T-cell (primary cell): ENCODE data around the gene IZUMO4. TPM values are rescaled to one million over a fixed set of nuclear protein-coding genes. Genes with fewer than 3 reads are reported as not detected.
"Not testable (repeated sequence)": the region's sequence is repeated elsewhere in the genome, so short reads cannot be mapped to it uniquely, and the experiment has no call there.

ENCODE experiments used
- ATAC-seq, 4 experiments: fragments of 200-7000 bp in 3 of 4; fragments of 150-1000 bp in 1 of 4; cut with Tn5 transposase; replicated peaks in 1 of 4; 1 replicate in 3 of 4; 2 replicates in 1 of 4; pipeline ENCODE4 v1.10.0; 2021; ENCODE audit warnings: moderate library complexity in 3 of 4, mild to moderate bottlenecking in 2 of 4, moderate number of reproducible peaks in 1 of 4
- CTCF ChIA-PET, 2 donors: fragments of 300-600 bp; sonication (Branson Sonifier 250); formaldehyde crosslinking; loops; one replicate each; lab custom pipeline; 2022; ENCODE audit warnings: antibody characterized with exemption in 2 of 2; lab: Charles Lee
- POLR2A ChIA-PET, 2 donors: fragments of 300-600 bp; sonication (Branson Sonifier 250); formaldehyde crosslinking; loops; one replicate each; lab custom pipeline; 2022; ENCODE audit warnings: antibody characterized with exemption in 2 of 2; lab: Charles Lee
- DNase-seq, 35 experiments: peaks; one replicate each; pipeline versions ENCODE4 v3.0.0 to v3.0.0-alpha.2; 2013 to 2023
- H3K27ac ChIP-seq: one replicate; pipeline ENCODE4 v1.5.1; 2013; ENCODE audit warnings: low read length
- H3K27me3 ChIP-seq, 2 experiments: replicated peaks in 1 of 2; 1 replicate in 1 of 2; 2 replicates in 1 of 2; pipeline versions ENCODE4 v1.6.1 to v1.7.0; 2013; ENCODE audit warnings: low read length in 1 of 2, mixed read lengths in 1 of 2; ENCODE audit not compliant: control insufficient read depth in 2 of 2, insufficient read depth in 2 of 2; ENCODE audit errors: extremely low read depth in 1 of 2
- H3K36me3 ChIP-seq, 2 donors: 1 replicate in 1 of 2; 2 replicates in 1 of 2; pipeline versions ENCODE4 v1.6.1 to v1.7.0; 2013; ENCODE audit warnings: low read length in 1 of 2; ENCODE audit not compliant: control insufficient read depth in 2 of 2, insufficient read depth in 1 of 2; ENCODE audit errors: extremely low read depth in 1 of 2
- H3K4me1 ChIP-seq, 2 experiments: 1 replicate in 1 of 2; 2 replicates in 1 of 2; pipeline versions ENCODE4 v1.6.1 to v1.7.0; 2013; ENCODE audit warnings: low read length in 2 of 2, mixed read lengths in 1 of 2; ENCODE audit not compliant: insufficient read depth in 2 of 2, control insufficient read depth in 1 of 2; ENCODE audit errors: extremely low read depth in 1 of 2
- H3K4me3 ChIP-seq, 2 donors: 1 replicate in 1 of 2; 2 replicates in 1 of 2; pipeline versions ENCODE4 v1.5.1 to v1.7.0; 2013; ENCODE audit warnings: mild to moderate bottlenecking in 2 of 2, low read length in 1 of 2, moderate library complexity in 1 of 2; ENCODE audit not compliant: control insufficient read depth in 1 of 2; ENCODE audit errors: extremely low read depth in 1 of 2
- H3K9me3 ChIP-seq: 2 replicates; pipeline ENCODE4 v1.7.0; 2013
- H3K27ac Mint-ChIP-seq, 2 donors: one replicate each; pipeline ENCODE4 v1.8.0; 2020 to 2021; ENCODE audit warnings: mild to moderate bottlenecking in 2 of 2, mixed read lengths in 2 of 2
- H3K27me3 Mint-ChIP-seq, 2 donors: one replicate each; pipeline ENCODE4 v1.8.0; 2021 to 2022; ENCODE audit warnings: mixed read lengths in 2 of 2
- H3K36me3 Mint-ChIP-seq: one replicate; pipeline ENCODE4 v1.8.0; 2021; ENCODE audit warnings: mixed read lengths
- H3K4me1 Mint-ChIP-seq, 3 donors: one replicate each; pipeline ENCODE4 v1.8.0; 2020 to 2022; ENCODE audit warnings: mixed read lengths in 3 of 3, mild to moderate bottlenecking in 1 of 3
- H3K4me3 Mint-ChIP-seq, 3 donors: one replicate each; pipeline ENCODE4 v1.8.0; 2020 to 2022; ENCODE audit warnings: mild to moderate bottlenecking in 3 of 3, mixed read lengths in 3 of 3, moderate library complexity in 3 of 3
- H3K9me3 Mint-ChIP-seq, 3 donors: one replicate each; pipeline ENCODE4 v1.8.0; 2020 to 2022; ENCODE audit warnings: mixed read lengths in 3 of 3
- WGBS: methylation state at CpG from one replicate; pipeline ENCODE4 v1.1.5; 2013; ENCODE audit warnings: missing lambda C conversion rate; ENCODE audit not compliant: insufficient coverage; 5-methylcytosine and 5-hydroxymethylcytosine counted together
- total RNA-seq, 35 experiments: library from RNA in 6 of 35; stranded (reverse) in 6 of 35; fragments of 120-200 nt in 1 of 35; gene quantifications; one replicate each; pipeline versions ENCODE4 v1.2.1 to v1.2.4 and lab custom pipeline; 2013 to 2026

Gene IZUMO4
- total RNA-seq, 5 donors from 2014 or later (not counting 1 experiment from before 2014, with no cell fraction given): 14.0 to 23.5 (median 19.7) TPM

DNA sequence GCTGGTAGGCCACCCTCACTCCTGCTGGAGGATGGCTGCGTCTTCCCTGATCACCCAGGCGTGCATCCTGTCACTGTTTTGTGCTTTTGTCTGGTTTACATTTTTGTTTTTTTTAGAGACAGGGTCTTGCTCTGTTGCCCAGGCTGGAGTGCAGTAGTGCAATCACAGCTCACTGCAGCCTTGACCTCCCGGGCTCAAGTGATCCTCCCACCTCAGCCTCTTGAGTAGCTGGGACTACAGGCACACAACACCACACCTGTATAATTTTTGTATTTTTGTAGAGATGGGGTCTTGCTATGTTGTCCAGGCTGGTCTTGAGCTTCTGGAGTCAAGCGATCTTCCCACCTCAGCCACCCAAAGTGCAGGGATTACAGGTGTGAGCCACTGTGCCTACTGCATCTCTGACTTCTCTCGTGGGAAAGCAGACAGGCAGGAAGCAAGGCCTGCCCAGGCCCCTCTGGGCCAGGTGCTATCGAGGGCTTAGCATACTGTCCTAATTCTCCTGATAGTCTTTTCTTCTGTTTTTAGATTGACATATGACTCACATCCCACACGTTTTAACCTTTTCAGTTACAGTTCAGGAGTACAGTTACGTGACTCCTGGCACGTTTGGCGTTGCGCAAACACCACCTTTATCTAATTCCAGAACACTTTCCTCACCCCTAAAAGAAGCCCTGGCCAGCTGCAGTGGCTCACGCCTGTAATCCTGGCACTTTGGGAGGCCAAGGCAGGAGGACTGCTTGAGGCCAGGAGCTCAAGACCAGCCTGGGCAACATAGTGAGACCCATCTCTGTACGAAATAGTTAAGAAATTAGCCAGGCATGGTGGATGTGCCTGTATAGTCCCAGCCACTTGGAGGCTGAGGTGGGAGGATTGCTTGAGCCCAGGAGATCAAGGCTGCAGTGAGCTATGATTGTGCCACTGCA, 9.8 kb upstream of the IZUMO4 start:
- H3K36me3 Mint-ChIP-seq, H3K9me3 ChIP-seq, CTCF ChIA-PET, H3K36me3 ChIP-seq, H3K27me3 Mint-ChIP-seq, H3K9me3 Mint-ChIP-seq, H3K27me3 ChIP-seq: not testable (repeated sequence)
- peak in 2 of 4 experiments; percentile 0 to 2 for ATAC-seq
- peaks cover 35 to 90% of the 10 kb centered on the region in 2 experiments for H3K4me1 ChIP-seq
- H3K4me1 Mint-ChIP-seq: peaks cover 72 to 77% (median 73%) of the 10 kb centered on the region in 3 donors
- POLR2A ChIA-PET: interaction anchor here (0.6 to 0.7 kb wide), 2 partner anchors 28 to 58 kb away, joined by 3 read pairs; no protein-coding TSS in a partner anchor
- 42% methylated on average over 9 of the region's 13 CpGs for WGBS
- peak overlapping the region; percentile 69 for H3K27ac ChIP-seq
- H3K4me3 Mint-ChIP-seq: peak overlapping the region; percentile 57 to 98 (median 64)
- H3K4me3 ChIP-seq: peak overlapping the region in 1 of 2 donors; percentile 42
- peak in 1 of 35 experiments; percentile 21 for DNase-seq
- H3K27ac Mint-ChIP-seq: peak overlapping the region; percentile 93 to 95

DNA sequence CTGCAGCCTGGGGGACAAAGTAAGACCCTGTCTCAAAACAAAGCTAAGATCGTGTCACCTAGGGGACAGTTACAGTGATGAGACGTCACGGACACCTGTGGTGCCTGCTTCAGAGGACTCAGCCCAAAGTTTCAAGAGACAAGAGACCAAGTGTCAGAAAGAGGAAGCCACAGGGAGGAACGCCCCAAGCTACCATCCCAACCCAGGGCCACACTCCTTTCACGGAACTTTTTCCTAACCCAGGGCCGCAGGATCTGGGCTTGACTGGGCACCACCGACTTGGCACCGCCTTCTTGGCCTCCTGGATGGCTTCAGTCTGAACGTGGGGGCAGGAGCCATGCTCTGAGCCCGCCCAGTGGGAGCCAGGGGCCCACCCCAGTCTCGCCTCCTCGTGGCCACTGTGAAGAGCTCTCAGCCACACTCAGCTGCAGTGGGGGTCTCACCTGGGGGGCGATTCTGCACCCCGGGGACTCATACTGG, 9.1 kb upstream of the IZUMO4 start:
- 18% methylated on average over 8 of the region's 14 CpGs for WGBS
- no peaks in the 10 kb centered on the region for H3K27me3 Mint-ChIP-seq

DNA sequence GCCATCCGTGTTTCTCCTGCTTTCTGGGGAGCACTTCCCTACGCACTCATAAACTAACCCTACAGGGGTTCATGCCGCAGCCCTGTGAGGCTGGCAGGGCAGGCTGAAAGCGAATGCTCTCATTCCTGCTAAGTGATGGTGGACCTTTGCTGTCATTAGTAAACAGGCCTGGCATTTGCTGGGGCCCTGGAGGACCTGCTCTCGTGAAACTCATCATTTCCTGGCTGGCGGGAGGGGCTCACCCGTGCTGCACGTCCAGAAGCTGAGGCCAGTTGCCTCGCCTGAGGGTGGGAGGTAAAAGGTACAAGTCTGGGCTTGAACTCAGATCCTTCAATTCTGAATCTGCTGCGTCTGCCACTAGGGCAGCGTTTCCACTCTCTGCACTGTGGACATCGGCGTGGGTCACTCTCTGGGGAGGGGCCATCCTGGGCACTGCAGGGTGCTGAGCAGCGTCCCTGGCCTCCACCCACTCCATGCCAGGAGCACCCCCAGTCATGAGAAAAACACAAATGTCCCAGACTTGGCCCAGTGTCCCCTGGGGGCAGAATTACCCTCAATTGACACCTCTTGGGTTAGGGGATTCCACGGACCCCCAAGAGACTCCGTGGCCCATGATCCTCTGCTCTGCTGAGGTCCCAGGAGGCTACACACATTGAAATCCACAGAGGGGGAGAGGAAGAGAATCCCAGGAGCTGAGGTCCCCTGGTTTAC, 7.6 kb upstream of the IZUMO4 start:
- H3K36me3 ChIP-seq: peaks cover 0 to 13% of the 10 kb centered on the region in 2 donors
- Mint-ChIP-seq H3K27ac (peak overlapping the region; percentile 93), H3K4me1 (peaks cover 68 to 77% (median 74%) of the 10 kb centered on the region in 3 donors), H3K4me3 (peak overlapping the region in 2 of 3 donors; percentile 70 to 98), H3K9me3 (no peaks in the 10 kb centered on the region), H3K36me3 (peaks cover 4% of the 10 kb centered on the region), H3K27me3 (no peaks in the 10 kb centered on the region)
- CTCF ChIA-PET: no interaction called here
- no peak for DNase-seq
- POLR2A ChIA-PET: no interaction called here
- no peaks in the 10 kb centered on the region for H3K9me3 ChIP-seq
- H3K4me3 ChIP-seq: no peak overlapping the region
- peaks cover 32 to 91% of the 10 kb centered on the region in 2 experiments for H3K4me1 ChIP-seq
- H3K27ac ChIP-seq: peak overlapping the region; percentile 66
- ATAC-seq: no peak
- 52% methylated on average over 7 of the region's 16 CpGs for WGBS
- H3K27me3 ChIP-seq: no peaks in the 10 kb centered on the region

More for the DNA sequence above, 9.1 kb upstream of the IZUMO4 start:
- ChIA-PET POLR2A (interaction anchor here in 1 of 2 donors (0.6 kb wide), 1 partner anchor 59 kb away, joined by 3 read pairs; no protein-coding TSS in a partner anchor), CTCF (interaction anchor here in 1 of 2 donors (0.8 to 1.1 kb wide), 2 partner anchors 8 to 25 kb away, joined by 3 read pairs; partner anchors contain the start of gene MOB3A)
- peaks cover 8% of the 10 kb centered on the region for H3K36me3 Mint-ChIP-seq
- no peaks in the 10 kb centered on the region for H3K9me3 ChIP-seq
- no peaks in the 10 kb centered on the region for H3K27me3 ChIP-seq
- H3K4me1 Mint-ChIP-seq: peaks cover 69 to 75% (median 70%) of the 10 kb centered on the region in 3 donors
- peak overlapping the region; percentile 57 to 98 (median 64) for H3K4me3 Mint-ChIP-seq
- H3K4me3 ChIP-seq: peak overlapping the region; percentile 4 to 42
- no peaks in the 10 kb centered on the region for H3K9me3 Mint-ChIP-seq
- H3K4me1 ChIP-seq: peaks cover 29 to 90% of the 10 kb centered on the region in 2 experiments
- DNase-seq (peak in 8 of 35 experiments; percentile 18 to 57 (median 26)), ATAC-seq (peak in 2 of 4 experiments; percentile 18)
- peak overlapping the region; percentile 69 for H3K27ac ChIP-seq
- peak overlapping the region; percentile 93 to 95 for H3K27ac Mint-ChIP-seq
- H3K36me3 ChIP-seq: peaks cover 0 to 3% of the 10 kb centered on the region in 2 donors

DNA sequence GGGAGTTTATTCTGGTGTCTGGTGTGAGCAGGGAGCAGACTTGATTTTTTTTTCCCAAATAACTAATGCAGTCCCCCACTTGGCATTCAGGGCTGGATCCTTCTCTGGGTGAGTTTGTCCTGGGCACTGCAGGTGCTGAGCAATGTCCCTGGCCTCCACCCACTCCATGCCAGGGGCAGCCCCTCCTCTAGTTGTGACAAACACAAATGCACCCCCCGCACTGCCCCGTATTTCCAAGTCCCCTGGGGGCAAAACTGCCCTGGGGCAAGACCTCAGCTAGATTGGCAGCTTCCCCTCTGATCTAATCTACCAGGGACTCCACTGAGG, 7.0 kb upstream of the IZUMO4 start:
- H3K36me3 Mint-ChIP-seq: peaks cover 4% of the 10 kb centered on the region
- no peaks in the 10 kb centered on the region for H3K27me3 Mint-ChIP-seq
- no peaks in the 10 kb centered on the region for H3K9me3 Mint-ChIP-seq
- H3K27ac Mint-ChIP-seq: peak overlapping the region; percentile 93
- ChIA-PET POLR2A (no interaction called here), CTCF (interaction anchor here in 1 of 2 donors (0.7 kb wide), 1 partner anchor 682 kb away, joined by 3 read pairs; no protein-coding TSS in a partner anchor)
- DNase-seq (no peak), ATAC-seq (no peak)
- H3K9me3 ChIP-seq: no peaks in the 10 kb centered on the region
- H3K27me3 ChIP-seq: no peaks in the 10 kb centered on the region
- peaks cover 32 to 97% of the 10 kb centered on the region in 2 experiments for H3K4me1 ChIP-seq
- peak overlapping the region in 1 of 2 donors; percentile 29 for H3K4me3 ChIP-seq
- peak overlapping the region; percentile 51 to 98 (median 70) for H3K4me3 Mint-ChIP-seq
- peaks cover 73 to 82% (median 79%) of the 10 kb centered on the region in 3 donors for H3K4me1 Mint-ChIP-seq
- WGBS: 63% methylated on average over 2 of the region's 2 CpGs
- H3K36me3 ChIP-seq: peaks cover 0 to 13% of the 10 kb centered on the region in 2 donors
- peak overlapping the region; percentile 66 for H3K27ac ChIP-seq

DNA sequence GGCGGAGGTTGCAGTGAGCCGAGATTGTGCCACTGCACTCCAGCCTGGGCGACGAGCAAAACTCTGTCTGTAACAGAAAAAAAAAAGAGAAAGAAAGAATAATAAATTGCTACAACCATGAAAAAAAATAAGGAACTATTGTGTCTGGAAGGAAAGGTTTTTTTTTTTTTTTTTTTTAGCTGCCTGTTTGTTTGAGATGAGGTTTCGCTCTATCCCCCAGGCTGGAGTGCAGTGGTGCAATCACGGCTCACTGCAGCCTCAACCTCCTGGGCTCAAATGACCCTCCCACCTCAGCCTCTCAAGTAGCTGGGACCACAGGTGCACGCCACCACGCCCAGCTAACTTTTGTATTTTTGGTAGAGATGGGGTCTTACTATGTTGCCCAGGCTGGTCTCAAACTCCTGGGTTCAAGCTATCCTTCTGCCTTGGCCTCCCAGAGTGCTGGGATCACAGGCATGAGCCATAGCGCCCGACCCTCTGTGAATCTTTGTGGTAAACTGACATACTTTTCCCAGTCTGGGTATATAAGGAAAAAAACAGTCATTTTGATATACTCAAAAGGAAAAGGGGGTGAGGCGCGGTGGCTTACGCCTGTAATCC, 4.7 kb upstream of the IZUMO4 start:
- peak overlapping the region in 1 of 3 donors; percentile 98 for H3K4me3 Mint-ChIP-seq

More for the DNA sequence above, 4.7 kb upstream of the IZUMO4 start:
- ChIA-PET CTCF (interaction anchor here in 1 of 2 donors (0.7 kb wide), 2 partner anchors 27 to 199 kb away, joined by 8 read pairs; no protein-coding TSS in a partner anchor), POLR2A (interaction anchor here in 1 of 2 donors (0.5 to 0.6 kb wide), 3 partner anchors 21 to 26 kb away, joined by 4 to 5 read pairs (median 5); no protein-coding TSS in a partner anchor)
- not testable (repeated sequence) for H3K27ac ChIP-seq, H3K4me3 ChIP-seq, DNase-seq, H3K9me3 Mint-ChIP-seq, H3K36me3 Mint-ChIP-seq, H3K27me3 Mint-ChIP-seq, ATAC-seq, H3K27me3 ChIP-seq, H3K9me3 ChIP-seq
- Mint-ChIP-seq H3K4me1 (peaks cover 65 to 72% (median 67%) of the 10 kb centered on the region in 3 donors), H3K27ac (peak overlapping the region in 1 of 2 donors; percentile 31)
- no CpG with 5 or more reads among the region's 13 CpGs for WGBS
- Histone ChIP-seq H3K36me3 (peaks cover 0 to 13% of the 10 kb centered on the region in 2 donors), H3K4me1 (peaks cover 29 to 87% of the 10 kb centered on the region in 2 experiments)
